Esophagus squamous epithelium (tissue), 4 donors: Measurements from ENCODE around the gene PRR5.
"Not testable (repeated sequence)": the region's sequence is repeated elsewhere in the genome, so short reads cannot be mapped to it uniquely, and the experiment has no call there.

Experiments
- CTCF ChIP-seq, 6 experiments: fragments of 450-650 bp in 4 of 6; fragments of 200-600 bp in 2 of 6; sonication (generic) in 2 of 6; IDR thresholded peaks; one replicate each; pipeline ENCODE4 v1.5.1; 2016 to 2019; ENCODE audit warnings: antibody characterized with exemption in 6 of 6, mild to moderate bottlenecking in 4 of 6, moderate library complexity in 4 of 6
- POLR2A ChIP-seq, 4 donors: fragments of 450-650 bp; IDR thresholded peaks; one replicate each; pipeline ENCODE4 v1.6.1; 2017; ENCODE audit warnings: antibody characterized with exemption in 4 of 4, mild to moderate bottlenecking in 4 of 4, moderate library complexity in 3 of 4

- not testable (repeated sequence) for TF ChIP-seq POLR2A, CTCF (IDR thresholded peaks at IDR 0.05)
These were observed 45.8 kb downstream of the PRR5 start for GRCh38 chr22:44747784-44748127.
